AG04450 (cell line): Measurements from ENCODE around the gene A4GNT. TPM values are rescaled to one million over a fixed set of nuclear protein-coding genes. Genes with fewer than 3 reads are reported as not detected.
"Not testable (repeated sequence)": the region's sequence is repeated elsewhere in the genome, so short reads cannot be mapped to it uniquely, and the experiment has no call there.

Experiments
- CTCF ChIA-PET: fragments of 300-600, 350-600 bp; formaldehyde crosslinking; extraction: SDS; loops from one replicate; lab custom pipeline; 2022; ENCODE audit warnings: antibody characterized with exemption, inconsistent platforms; lab: Charles Lee
- POLR2A ChIA-PET: fragments of 350-600 bp; formaldehyde crosslinking; extraction: SDS; loops from one replicate; lab custom pipeline; 2021; ENCODE audit warnings: antibody characterized with exemption, inconsistent platforms; lab: Yijun Ruan, JAX
- DNase-seq: peaks from one replicate; pipeline ENCODE4 v3.0.0-alpha.2; 2011; ENCODE audit warnings: low read depth, low spot score
- H3K27ac ChIP-seq: one replicate; pipeline ENCODE4 v1.5.1; 2012; ENCODE audit warnings: low read depth, low read length, control low read depth
- H3K27me3 ChIP-seq: one replicate; pipeline ENCODE4 v1.6.0; 2012; ENCODE audit warnings: low read length; ENCODE audit not compliant: control insufficient read depth, insufficient read depth
- H3K4me3 ChIP-seq: 2 replicates; pipeline ENCODE4 v1.5.1; 2011; ENCODE audit warnings: mild to moderate bottlenecking, low read depth, low read length, control low read depth
- H3K9me3 ChIP-seq: 2 replicates; pipeline ENCODE4 v1.5.1; 2012; ENCODE audit warnings: low read length; ENCODE audit not compliant: control insufficient read depth, insufficient read depth
- polyA plus RNA-seq: library from polyadenylated mRNA; depleted of rRNA; stranded (reverse); fragments of >200 nt; gene quantifications from 2 replicates; pipeline ENCODE4 v1.2.3, GENCODE V29; 2011
- TF ChIP-seq, protein P1 (sequence below): IDR thresholded peaks from 2 replicates; pipeline ENCODE4 v1.5.1; 2011; ENCODE audit warnings: low read depth, low read length, control low read depth, inconsistent platforms

Gene A4GNT
- polyA plus RNA-seq, 1 experiment: not detected

DNA sequence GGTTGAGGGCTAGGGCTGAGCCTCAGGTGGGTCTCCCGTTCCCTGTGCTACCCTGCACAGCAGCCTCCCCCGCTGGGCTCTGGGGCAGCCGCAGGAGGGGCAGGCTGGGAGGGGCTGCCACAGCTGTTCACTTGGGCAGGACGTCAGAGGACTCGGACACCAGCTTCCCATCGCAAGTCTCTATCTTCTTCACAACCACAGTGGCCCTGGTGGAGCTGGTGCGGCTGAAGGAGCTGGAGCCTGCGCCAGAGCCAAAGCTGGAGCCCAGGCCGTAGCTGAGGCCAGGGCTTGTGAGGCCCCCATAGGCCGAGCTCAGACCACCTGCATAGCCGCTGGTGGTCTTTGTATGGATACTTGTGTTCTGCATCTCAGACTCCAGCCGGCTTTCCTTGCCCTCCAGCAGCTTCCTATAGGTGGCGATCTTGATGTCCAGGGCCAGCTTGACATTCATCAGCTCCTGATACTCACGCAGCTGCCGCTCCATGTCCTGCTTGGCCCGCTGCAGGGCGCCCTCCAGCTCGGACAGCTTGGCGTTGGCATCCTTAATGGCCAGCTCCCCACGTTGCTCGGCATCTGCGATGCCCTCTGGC, 30.7 kb downstream of the A4GNT start:
- TF ChIP-seq, protein P1, sequence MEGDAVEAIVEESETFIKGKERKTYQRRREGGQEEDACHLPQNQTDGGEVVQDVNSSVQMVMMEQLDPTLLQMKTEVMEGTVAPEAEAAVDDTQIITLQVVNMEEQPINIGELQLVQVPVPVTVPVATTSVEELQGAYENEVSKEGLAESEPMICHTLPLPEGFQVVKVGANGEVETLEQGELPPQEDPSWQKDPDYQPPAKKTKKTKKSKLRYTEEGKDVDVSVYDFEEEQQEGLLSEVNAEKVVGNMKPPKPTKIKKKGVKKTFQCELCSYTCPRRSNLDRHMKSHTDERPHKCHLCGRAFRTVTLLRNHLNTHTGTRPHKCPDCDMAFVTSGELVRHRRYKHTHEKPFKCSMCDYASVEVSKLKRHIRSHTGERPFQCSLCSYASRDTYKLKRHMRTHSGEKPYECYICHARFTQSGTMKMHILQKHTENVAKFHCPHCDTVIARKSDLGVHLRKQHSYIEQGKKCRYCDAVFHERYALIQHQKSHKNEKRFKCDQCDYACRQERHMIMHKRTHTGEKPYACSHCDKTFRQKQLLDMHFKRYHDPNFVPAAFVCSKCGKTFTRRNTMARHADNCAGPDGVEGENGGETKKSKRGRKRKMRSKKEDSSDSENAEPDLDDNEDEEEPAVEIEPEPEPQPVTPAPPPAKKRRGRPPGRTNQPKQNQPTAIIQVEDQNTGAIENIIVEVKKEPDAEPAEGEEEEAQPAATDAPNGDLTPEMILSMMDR: peak; percentile 26; the same call in 1 of the 2 replicates
- H3K4me3 ChIP-seq, H3K27me3 ChIP-seq, H3K27ac ChIP-seq, DNase-seq, H3K9me3 ChIP-seq: not testable (repeated sequence)
- CTCF ChIA-PET: interaction anchor here (0.5 to 1.5 kb wide), 5 partner anchors 8 to 246 kb away, joined by 3 to 7 read pairs (median 4); no protein-coding TSS in a partner anchor
- POLR2A ChIA-PET: interaction anchor here (1.1 to 1.3 kb wide), 2 partner anchors 12 to 19 kb away, joined by 3 read pairs; no protein-coding TSS in a partner anchor

DNA sequence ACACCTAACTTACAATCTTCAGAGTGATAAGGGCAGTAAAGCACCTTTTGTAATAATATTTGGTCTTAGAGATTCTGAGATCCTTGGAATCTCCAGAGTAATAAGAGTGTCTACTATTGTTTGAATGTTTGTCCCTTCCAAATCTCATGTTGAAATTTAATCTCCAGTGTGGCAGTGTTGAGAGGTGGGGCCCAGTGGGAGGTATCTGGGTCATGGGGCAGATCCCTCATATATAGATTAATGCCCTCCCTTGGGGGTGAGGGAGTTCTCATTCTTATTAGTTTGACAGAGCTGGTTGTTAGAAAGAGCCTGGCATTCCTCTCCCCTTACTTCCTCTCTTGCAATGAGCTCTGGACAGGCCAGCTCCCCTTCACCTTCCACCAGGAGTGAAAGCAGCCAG, 32.8 kb downstream of the A4GNT start:
- Histone ChIP-seq H3K9me3 (no peaks in the 10 kb centered on the region; the same call in 1 of the 2 replicates), H3K27me3 (no peaks in the 10 kb centered on the region), H3K4me3 (no peak overlapping the region), H3K27ac (no peak overlapping the region)
- no peak for DNase-seq
- ChIA-PET POLR2A (no interaction called here), CTCF (interaction anchor here (1.1 kb wide), 1 partner anchor 19 kb away, joined by 5 read pairs; no protein-coding TSS in a partner anchor)
- TF ChIP-seq, protein P1: no peak

DNA sequence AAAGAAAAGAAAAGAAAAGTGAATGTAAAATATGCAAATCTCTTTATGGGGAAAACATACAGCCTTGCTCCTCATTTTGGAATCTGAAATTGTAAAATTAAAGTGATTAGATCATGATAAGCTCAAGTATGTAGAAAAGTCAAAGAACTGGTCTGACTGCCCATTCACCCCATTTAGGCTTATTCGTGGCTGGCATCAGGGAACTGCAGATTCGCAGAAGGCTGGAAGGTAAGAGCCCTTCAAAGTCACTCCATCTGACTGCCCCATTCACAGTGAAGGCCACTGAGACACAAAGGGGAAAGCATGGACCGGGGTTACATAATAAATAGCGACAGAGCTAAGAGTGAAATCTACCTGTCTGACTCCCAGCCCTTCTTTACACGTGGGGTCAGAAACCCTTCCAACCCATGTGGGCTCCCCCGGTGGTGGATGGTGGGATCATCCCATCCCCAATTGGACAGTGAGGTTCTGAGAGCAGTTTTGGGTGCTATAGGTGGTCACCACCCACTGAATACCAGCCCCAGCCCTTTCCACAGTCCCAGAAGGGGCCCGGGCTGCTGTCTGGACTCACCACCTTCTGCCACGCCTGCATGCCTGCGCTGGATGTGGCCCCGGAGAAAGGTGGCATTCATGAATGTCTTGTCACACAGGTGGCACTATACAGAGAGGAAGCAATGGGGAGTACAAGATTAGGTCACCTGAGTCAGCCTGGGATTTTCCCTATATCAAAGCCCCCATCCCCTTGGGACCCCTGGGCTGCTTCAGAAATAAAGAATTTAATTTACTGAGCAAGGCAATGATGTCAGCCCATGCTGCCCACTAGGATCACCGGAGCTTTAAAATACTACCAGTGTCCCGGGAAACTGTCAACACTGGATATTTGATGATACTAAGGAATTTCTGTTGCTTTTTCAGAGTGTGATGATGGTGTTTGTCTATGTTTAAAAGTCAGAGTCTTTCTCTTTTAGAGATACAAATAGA, 34.7 kb downstream of the A4GNT start:
- ChIA-PET CTCF (interaction anchor here (0.6 to 1.5 kb wide), 6 partner anchors 8 to 1324 kb away, joined by 3 to 6 read pairs (median 4); no protein-coding TSS in a partner anchor), POLR2A (no interaction called here)
- no peaks in the 10 kb centered on the region for H3K27me3 ChIP-seq
- no peak overlapping the region for H3K27ac ChIP-seq
- TF ChIP-seq, protein P1: peak; percentile 55
- no peak overlapping the region for H3K4me3 ChIP-seq
- DNase-seq: no peak
- no peaks in the 10 kb centered on the region; the same call in 1 of the 2 replicates for H3K9me3 ChIP-seq

DNA sequence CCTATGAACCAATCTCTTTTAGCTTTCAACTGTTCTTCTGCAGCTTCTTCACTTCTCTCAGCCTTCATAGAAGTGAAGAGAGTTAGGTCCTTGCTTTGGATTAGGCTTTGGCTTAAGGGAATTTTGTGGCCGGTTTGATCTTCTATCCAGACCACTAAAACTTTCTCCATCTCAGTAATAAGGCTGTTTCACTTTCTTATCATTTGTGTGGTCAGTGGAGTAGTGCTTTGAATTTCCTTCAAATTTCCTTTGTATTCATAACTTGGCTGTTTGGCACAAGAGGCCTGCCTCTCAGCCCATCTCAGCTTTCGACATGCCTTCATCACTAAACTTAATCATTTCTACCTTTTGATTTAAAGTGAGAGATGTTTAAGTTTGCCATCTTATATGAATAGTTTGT, 38.5 kb downstream of the A4GNT start:
- Histone ChIP-seq H3K9me3 (no peaks in the 10 kb centered on the region; the same call in 1 of the 2 replicates), H3K27me3 (no peaks in the 10 kb centered on the region), H3K4me3 (no peak overlapping the region), H3K27ac (no peak overlapping the region)
- TF ChIP-seq, protein P1: no peak
- POLR2A ChIA-PET: no interaction called here
- no peak for DNase-seq
- CTCF ChIA-PET: interaction anchor here (3.1 kb wide), 1 partner anchor 25 kb away, joined by 19 read pairs; no protein-coding TSS in a partner anchor
